Activated naive CD4-positive, alpha-beta T cell (primary cell): Measurements from ENCODE around the gene C6orf47.
A peak's percentile ranks its signal among the peaks of the same experiment; 100 is the strongest.

Experiments
- DNase-seq, 4 experiments: peaks; one replicate each; lab custom pipeline; 2025; lab: John Stamatoyannopoulos, UW

The C6orf47 gene

DNA sequence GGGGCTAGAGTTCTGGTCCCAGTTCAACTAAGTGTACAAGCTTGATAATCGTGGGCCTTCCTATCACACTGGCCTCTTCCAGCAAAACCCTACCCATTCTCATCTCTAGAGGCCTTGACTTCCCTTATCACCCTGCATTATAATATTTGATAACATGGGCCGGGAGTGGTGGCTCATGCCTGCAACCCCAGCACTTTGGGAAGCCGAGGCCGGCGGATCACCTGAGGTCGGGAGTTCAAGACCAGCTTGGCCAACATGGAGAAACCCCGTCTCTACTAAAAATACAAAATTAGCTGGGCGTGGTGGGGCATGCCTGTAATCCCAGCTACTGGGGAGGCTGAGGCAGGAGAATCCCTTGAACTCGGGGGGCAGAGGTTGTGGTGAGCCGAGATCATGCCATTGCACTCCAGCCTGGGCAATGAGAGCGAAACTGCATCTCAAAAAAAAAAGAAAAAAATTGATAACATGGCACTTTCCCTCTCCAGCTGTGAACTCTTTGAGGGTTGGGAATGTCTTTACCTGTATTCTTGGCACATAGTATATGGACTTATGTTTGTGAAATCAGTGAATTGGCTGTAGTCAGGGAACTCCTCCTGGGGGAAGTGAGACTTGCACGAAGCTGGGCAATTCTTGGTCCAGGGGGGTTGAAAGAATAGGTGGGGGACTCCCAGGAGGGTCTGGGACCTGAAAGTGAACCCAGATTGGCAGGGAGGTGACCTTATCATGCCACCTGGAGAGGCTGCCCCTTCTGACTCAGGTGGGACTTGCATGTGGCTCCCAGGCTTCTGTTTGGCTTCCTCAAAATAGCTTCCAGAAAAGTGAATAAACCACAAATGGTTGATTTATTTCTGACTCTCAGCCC lies 915 bp upstream of the C6orf47 start:
- no peak for DNase-seq

DNA sequence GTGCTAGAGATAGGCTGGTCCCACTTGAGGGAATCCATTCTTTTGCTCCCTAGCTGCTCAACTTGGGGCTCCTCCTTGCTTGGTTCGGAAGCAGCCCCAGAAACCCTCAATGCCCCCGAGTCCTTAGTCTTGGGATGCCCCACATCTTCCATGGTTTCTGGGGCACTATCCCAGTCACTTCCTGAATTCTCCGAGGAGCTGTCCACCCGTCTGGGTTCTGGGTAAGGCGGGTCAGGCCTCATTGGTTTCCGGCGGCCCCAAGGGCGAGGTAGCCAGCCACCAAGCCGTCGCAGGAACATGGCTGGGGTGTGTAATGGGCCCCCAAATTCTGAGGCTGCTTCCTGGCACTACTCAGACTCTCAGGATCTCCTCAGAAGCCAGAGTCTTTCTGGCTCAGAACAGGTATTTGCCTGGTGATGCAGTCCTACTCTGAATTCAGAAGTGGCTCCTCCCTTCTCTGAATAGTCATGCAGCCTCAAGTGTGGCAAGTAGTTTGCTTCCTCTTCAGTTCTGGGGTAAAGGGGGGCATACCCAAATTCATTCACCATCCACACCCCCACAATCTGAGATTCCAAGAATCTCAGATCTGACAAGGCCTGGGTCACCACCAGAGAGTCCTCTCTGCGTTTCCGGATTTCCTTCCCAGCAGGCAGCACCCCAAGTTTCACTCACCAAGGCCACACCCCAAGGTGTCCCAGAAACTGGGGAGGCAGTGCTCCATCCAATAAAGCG lies 763 bp downstream of the C6orf47 start:
- DNase-seq = no peak

DNA sequence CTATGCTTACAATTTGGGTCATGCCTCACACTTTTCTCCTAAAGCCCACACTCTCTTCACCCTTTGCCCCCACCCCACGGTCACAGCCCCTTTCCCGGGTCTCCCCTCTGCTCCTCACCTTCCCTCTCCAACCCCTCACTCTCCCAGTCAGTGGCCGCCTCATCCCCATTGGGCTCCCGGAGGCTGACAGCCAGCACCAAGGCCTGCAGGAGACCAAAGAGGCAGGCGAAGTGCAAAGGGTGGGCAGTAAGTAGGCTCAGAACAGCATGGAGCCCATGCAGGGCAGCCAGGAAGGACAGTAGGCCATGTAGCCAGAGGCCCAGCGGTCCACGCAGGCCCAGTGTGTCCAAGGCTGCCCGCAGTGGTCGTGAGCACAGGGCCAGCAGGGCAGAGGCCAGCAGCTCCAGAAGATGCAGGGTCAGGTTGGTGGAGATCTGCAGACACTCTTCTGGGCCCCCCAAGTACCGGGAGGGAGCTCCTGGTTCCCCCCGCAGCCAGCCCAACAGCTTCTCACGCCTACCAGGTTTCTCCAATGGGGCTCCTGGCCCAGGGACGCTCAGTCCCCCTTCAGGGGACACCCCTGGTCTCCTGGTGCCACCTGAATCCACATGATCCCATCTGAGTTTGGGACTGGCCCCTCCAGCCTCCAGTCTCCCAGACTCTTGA lies 1.5 kb downstream of the C6orf47 start:
- DNase-seq = no peak

DNA sequence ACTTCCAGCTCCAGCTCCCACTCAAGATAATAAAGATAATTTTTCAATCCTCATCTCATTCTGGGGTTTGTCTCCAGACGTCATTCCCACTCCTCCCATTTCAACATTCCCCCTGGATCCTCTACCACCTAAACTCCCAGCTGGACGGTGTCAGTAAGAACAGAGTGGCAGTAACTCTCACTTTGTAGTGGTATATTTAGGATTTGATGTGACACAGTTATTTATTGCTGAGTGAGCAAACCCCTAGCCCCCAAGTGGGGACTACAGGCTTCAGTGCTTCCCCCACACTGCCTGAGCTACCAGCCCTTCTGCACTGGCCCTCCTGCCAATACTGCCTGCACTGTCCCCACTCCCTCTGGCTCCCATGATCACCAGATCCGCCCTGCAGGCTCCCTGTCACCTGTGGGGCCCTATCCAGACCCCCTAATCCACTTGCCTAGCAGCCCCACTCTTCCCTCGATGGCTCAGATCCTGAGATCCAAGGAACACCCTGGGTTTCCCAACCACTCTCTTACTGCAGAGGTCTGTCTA lies 2.4 kb downstream of the C6orf47 start:
- no peak for DNase-seq

DNA sequence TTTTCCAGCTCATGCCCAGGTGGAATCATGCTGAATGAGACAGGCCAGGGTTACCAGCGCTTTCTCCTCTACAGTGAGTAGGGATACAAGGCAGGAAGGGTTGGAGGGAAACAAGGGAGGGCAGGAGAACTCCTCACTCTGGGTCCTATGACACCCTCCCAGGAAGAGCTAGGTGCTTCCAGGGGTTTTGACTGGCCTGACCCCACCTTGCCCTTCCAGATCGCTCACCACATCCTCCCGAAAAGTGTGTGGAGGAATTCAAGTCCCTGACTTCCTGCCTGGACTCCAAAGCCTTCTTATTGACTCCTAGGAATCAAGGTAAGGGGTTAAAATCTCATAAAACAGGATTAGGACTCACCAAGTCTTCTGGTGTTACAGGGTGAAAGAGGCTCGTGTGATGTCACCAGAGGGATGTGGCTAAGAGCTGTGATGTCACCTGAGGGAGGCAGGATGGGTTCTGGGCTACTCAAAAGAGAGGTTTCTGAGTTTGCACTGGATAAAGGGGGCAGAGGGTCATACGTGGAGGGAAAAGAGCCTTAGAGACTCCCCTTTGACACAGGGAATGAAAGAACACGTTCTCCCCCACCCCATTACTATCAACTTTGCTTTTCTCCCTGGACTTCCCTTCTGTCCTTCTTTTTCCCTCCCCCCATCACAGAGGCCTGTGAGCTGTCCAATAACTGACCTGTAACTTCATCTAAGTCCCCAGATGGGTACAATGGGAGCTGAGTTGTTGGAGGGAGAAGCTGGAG lies 3.0 kb downstream of the C6orf47 start:
- DNase-seq = no peak

DNA sequence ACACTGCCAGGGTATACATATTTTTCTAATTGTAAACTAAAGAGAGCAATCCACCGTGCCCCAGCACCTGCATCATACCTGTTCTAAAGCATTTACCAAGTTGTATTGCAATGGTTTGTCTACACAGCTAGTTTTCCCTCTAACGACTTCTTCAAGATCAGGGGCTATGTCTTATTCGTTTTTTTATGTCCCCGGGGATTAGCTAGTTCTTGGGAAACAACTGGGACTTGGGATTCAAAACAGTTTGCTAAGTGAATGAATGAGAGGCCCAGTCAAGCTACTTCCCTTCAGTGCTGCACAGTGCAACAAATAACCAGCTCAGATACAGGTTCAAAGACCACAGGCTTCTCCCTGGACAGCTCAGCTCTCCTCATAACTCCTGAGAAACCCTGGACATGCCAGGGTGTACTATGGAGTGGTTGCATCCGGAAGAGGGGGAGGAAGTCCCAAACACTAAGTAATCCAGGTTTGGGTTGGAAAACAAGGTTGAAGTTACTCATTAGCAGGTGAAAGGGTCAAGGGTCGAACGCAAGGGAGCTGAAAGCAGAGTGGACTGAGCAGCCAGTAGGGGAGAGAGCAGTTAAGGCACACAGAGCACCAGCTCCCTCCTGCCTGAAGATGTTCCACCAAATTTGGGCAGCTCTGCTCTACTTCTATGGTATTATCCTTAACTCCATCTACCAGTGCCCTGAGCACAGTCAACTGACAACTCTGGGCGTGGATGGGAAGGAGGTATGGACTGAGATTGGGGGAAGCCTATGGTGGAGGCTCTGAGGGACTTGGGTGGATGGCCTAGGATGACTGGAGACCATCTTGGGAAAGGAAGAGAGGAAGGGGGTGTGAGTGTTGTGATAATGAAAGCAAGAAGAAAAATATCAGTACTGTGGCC lies 5.0 kb downstream of the C6orf47 start, which contains the start of gene APOM:
APOM (plus strand) TSS at position 546 of the 889 bp plus-strand sequence; CDS start at position 619, 73 bp downstream.
- no peak for DNase-seq

DNA sequence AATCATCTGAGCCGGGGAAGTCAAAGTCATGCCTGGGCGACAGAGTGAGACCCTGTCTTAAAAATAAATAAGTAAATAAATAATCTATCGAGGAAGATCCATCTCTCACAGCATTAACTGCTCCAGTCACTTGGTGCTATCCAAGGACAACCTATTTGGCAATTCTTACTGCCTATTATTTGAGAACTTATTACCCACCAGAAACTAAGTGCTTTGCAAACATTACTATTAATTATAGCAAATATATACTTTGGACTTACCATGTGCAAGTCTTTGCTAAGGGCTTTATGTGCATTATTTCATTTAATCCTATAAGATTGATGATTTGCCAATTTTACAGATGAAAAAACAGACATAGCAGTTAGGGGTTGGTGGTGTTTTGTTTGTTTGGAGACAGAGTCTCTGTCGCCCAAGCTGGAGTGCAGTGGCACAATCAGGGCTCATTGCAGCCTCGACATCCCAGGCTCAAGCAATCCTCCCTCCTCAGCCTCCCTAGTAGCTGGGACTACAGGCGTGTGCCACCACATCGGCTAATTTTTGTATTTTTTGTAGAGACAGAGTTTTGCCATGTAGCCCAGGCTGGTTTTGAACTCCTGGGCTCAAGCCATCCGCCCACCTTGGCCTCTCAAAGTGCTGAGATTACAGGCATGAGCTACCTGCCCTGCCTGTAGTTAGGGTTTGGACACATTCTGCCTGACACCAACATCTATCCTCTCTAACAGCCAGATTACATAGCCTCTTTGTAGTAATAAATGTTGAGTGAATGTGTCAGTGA lies 5.8 kb downstream of the C6orf47 start:
- no peak for DNase-seq

DNA sequence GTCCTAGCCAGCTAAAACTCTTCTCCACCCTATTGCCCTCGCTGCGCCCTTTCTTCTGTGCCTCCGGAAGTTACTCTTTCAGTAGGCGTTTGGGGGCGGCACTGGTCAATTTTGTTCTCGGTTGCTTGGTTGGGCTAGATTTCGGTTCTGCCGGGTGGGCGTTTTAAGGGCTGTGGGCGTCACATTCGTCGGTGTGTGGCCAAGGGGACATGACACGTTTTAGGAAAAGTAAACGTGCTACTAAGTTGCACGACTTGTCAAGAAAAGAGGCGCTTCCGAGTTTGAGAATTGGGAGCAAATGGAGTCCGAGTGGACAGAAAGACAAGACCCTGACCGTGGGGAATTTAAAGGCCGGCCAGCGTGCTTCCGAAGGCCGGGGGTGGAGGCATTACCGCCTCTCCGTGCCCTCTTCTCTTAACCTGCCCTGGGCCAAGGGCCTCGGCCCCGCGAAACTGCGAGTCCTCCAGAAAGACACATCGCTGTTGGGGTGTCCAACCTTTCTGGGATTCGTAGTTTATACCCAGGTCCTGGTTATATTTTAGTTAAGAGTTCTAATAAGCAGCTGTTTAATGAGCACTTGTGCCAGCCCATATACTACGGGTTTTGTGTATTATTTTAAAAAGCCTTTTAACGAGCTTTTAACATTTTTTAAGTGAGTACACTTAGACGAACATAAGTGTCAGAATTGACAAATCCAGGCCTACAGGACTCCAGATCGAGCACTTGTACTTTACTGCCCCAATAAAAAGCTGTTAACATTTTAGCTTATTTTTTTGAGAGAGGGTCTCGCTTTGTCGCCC lies 7.5 kb downstream of the C6orf47 start:
- peak in 2 of 4 experiments; percentile 79 to 84 for DNase-seq

DNA sequence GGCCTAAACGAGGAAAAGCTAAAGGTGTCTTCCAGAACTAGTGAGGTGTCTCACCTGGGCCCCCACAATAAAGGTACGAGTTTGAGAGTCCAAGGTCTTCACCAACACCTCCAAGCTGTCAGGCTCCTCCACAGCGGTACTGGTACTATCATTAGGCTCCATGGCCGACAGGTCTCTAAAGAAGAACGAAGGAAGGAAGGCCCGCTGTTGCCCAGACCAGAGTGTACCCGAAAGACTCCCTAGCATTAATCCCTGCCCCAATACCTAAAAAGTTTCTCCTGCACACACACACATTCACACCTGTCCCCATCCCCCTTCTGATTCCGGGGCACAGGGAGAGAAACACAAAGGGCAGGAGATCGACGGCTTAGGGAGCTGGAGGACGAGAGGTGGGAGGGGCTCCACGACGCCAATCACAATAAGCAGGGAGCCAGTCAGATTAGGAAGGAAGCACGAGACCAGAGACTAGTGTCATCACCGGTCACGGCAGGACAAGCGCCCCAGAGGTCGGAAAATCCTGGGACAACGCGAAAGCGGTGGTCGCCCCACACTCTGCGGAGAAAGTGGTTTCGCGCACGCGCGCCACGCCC lies 8.9 kb downstream of the C6orf47 start:
- DNase-seq = no peak

DNA sequence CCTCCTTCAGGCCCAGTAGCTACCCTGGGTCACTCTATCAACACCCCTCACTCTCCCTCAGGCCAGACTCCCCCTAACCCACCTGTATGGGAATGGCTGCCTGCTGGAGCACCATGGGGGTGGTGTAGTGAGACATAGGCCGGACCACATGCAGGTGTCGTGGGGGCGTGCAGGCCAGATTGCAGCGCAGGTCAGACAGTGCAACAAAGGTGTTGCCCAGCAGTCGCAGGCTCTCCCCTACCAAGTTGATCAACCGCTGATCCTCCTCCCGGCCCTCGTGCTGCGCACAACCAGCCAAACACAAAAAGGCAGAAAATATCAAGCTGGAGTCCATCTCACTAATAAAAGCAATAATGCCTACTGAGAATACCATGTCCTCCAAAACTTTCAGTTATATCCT lies 15.3 kb downstream of the C6orf47 start:
- DNase-seq = no peak

DNA sequence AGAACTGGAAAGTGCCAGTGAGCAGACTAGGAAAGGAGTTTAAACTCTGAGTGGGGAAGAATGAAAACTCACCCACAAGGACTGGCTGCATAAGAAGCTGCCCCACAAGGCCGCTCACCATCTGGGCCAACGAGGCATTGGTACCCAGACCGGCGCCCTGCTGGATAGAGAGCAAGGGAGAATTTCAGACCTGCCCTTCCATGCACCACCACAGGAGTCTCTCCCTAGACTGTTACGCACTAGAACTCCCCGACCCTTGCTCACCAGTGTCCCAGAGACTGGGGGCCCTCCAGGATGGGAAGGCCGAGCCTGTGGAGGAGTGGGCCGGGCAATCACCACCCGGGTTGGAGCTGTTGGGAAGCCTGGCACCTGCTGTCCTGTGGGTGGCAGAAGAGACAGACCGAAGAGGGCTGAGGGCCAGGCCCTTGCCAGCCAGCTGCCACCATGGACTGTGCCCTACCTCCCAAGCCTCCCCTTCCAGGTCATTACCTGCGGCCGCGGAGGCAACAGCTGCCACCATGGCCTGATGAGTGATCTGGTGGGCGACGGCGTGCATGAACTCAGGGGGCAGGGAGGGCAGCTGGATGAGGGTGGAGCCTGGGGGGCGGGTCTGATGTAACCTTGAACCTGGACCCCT lies 16.6 kb downstream of the C6orf47 start:
- DNase-seq = no peak

DNA sequence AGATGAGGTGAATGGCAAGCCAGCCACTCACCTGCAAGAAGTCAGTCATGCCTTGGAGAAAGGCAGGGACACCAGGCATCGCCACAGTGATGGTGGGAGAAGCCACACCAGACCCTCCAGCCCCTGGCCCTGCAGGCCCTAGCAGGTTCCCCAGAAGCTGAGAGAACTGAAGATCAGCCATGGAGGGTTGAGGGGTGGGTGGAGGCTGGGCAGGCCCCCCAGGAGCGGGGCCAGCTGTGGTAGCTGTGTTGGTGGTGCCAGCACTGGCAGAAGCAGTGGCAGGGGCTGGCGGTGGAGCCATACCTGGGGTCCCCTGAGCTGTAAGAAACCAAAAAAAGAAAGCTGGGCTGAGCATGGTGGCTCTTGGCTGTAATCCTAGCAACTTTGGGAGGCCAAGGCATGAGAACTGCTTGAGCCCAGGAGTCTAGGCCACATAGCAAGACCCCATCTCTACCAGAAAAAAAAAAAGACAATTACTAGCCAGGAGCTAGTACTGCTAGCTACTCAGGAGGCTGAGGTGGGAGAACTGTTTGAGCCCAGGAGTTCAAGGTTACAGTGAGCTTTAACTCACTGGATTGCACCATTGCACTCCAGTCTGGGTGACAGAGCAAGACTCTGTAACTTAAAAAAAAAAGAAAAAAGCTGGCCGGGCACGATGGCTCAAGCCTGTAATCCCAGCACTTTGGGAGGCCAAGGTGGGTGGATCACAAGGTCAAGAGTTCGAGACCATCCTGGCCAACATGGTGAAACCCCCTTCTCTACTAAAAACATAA lies 17.6 kb downstream of the C6orf47 start:
- DNase-seq = no peak

DNA sequence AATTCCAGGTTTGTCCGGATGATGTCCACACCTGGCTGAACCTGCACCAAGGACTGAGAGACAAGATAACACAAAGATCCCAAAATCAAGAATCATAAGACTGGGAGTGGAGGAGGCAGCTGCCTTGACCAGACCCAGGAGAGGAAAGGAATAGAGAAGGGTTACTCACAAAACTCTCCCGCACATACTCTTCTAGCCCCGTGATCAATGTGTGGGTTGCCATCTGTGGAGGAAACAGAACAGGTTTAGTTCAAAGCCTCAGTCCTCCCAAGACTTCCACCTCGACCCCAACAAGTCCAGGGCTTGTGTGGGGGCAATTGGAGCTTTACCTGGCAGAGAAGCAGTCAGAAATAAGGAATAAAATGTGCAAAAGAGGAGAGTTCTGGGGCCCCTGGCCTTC lies 19.2 kb downstream of the C6orf47 start:
- no peak for DNase-seq

DNA sequence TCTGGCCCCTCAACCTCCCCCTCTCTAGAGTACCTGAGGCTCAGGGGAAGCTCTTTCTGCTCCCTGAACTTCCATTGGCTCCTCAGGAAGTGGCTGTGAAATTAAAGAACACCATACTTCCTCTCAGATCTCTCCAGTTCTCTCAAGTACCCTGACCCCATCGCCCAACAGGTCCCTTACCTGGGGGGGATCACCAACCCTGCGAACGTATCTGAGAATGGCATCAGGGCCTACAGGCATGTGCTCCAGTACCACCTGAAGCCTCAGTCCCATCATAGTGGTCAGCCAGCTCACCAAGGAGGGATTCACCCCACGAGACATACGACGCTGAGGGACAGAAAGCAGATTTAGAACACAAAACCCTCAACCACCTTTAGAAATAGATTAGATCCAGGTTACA lies 20.0 kb downstream of the C6orf47 start:
- DNase-seq = no peak

DNA sequence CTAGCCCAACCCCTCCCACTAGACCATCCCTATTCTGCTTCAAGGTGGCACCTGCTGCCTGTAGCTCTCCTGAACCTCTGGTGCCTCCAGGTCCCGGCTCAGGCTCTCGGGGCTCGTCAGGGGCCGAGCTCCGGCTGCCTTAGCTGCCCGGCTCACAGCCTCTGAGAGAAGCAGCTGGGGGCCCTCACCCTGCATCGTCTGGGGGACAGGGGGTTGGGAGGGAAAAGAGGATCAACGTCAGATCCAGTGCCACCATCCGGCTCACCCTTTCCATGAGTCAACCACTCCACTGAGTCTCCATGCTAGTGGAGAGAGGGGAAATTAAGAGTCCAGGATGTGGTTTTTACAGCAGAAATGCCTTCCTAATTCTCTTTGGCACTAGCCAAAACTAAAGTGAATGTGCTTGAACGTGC lies 21.1 kb downstream of the C6orf47 start:
- DNase-seq = no peak

DNA sequence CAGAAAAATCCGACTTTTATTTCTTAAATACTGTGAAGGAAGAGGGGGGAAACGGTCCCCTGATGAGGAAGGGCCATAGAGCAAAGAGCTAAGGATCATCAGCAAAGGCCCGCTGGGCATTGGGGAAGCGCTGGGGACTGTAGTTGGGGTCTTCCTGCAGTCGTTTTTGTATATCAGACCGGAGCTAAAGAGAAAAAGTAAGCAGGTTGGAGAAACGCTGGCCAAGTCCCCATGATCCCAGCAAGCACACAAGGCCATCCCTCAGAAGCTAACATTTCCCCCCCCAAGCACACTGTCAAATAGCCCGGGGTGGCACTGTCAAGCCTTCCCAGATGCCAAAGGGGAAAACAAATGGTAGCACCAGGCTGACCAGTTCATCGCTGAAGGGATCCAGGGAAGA lies 21.5 kb downstream of the C6orf47 start:
- no peak for DNase-seq
